ENCODE measurements around the gene CARD10. TPM values are rescaled to one million over a fixed set of nuclear protein-coding genes. Genes with fewer than 3 reads are reported as not detected.
A peak's percentile ranks its signal among the peaks of the same experiment; 100 is the strongest.

The CARD10 gene
- total and polyA plus RNA-seq, 2 of the 13 experiments (the other 11 are each of a cell fraction or from before 2014, with no cell fraction given) = 35.2 to 55.8 TPM

DNA sequence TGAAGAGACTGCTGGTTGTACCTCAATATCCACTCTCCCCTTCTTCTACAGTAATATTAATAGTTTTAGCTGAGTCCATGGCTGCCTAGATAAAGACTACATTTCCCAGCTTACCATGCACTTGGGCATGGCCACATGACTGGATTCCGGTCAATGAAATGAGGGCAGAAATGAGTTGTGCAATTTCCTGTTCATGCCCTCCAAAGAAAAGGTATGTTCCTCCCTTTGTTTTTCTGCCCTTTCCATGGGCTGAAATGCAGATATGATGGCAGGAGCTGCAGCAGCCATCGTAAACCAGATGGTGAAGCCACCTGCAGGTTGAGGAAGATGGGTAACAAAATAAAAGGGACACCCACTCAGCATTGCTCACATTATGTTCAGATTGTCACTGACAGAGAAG lies 76.7 kb downstream of the CARD10 start (continued):
- TF ChIP-seq USF2 (IDR thresholded peaks at IDR 0.05; ENCODE audit: low read depth, low read length) = peak; percentile 46; the same call in 1 of the 2 replicates
- peak; percentile 81; the same call in 1 of the 2 replicates for TF ChIP-seq USF2 (CRISPR knock-in tag; IDR thresholded peaks at IDR 0.05; ENCODE audit: borderline replicate concordance)
- TF ChIP-seq AHR (CRISPR knock-in tag; IDR thresholded peaks at IDR 0.05) = no peak
- no peak for TF ChIP-seq ZSCAN22 (CRISPR knock-in tag; IDR thresholded peaks at IDR 0.05)
- TF ChIP-seq TCF7 (IDR thresholded peaks at IDR 0.05; ENCODE audit: low read depth) = no peak
- TF ChIP-seq ETV5 (CRISPR knock-in tag; IDR thresholded peaks at IDR 0.05; ENCODE audit: borderline replicate concordance) = peak; percentile 59; the same call in 1 of the 2 replicates
- no peak for TF ChIP-seq GATAD1 (CRISPR knock-in tag; IDR thresholded peaks at IDR 0.05)
- no peak for TF ChIP-seq IKZF1 (IDR thresholded peaks at IDR 0.05)
- TF ChIP-seq THAP11 (CRISPR knock-in tag; IDR thresholded peaks at IDR 0.05) = peak; percentile 97
- TF ChIP-seq ZNF740 (CRISPR knock-in tag; IDR thresholded peaks at IDR 0.05) = no peak
- no peak for TF ChIP-seq ZNF605 (CRISPR knock-in tag; IDR thresholded peaks at IDR 0.05)
- TF ChIP-seq JUN (CRISPR knock-in tag; IDR thresholded peaks at IDR 0.05) = no peak
- no peak for TF ChIP-seq ZNF724P (CRISPR knock-in tag; IDR thresholded peaks at IDR 0.05; ENCODE audit: borderline replicate concordance)
- TF ChIP-seq SMC3 (IDR thresholded peaks at IDR 0.05; ENCODE audit: low read length) = no peak
- no peak for TF ChIP-seq ZNF879 (CRISPR knock-in tag; IDR thresholded peaks at IDR 0.05)
- no peak; the same call in 1 of the 2 replicates for TF ChIP-seq GABPA (IDR thresholded peaks at IDR 0.05; ENCODE audit: low read depth, low read length)
- peak; percentile 81 for TF ChIP-seq GABPA (CRISPR knock-in tag; IDR thresholded peaks at IDR 0.05; ENCODE audit: low read depth)
- TF ChIP-seq ZNF205 (CRISPR knock-in tag; IDR thresholded peaks at IDR 0.05) = no peak
- peak; percentile 67; the same call in 1 of the 2 replicates for TF ChIP-seq GABPB1 (CRISPR knock-in tag; IDR thresholded peaks at IDR 0.05)
- no peak for TF ChIP-seq ZNF646 (CRISPR knock-in tag; IDR thresholded peaks at IDR 0.05)
- TF ChIP-seq SSRP1 (CRISPR knock-in tag; IDR thresholded peaks at IDR 0.05) = no peak
- peak; percentile 79 for TF ChIP-seq CEBPB (IDR thresholded peaks at IDR 0.05; ENCODE audit: borderline replicate concordance, low read depth, low read length)
- TF ChIP-seq, protein P1, sequence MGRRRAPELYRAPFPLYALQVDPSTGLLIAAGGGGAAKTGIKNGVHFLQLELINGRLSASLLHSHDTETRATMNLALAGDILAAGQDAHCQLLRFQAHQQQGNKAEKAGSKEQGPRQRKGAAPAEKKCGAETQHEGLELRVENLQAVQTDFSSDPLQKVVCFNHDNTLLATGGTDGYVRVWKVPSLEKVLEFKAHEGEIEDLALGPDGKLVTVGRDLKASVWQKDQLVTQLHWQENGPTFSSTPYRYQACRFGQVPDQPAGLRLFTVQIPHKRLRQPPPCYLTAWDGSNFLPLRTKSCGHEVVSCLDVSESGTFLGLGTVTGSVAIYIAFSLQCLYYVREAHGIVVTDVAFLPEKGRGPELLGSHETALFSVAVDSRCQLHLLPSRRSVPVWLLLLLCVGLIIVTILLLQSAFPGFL (CRISPR knock-in tag; IDR thresholded peaks at IDR 0.05) = no peak
- TF ChIP-seq NFYB (CRISPR knock-in tag; IDR thresholded peaks at IDR 0.05) = 0 out of 2 replicates have a peak, but pooled peaks have one; percentile 49

Measured in HepG2 (cell line).